Measurements from ENCODE around the gene DRD3.

Gene DRD3

DNA sequence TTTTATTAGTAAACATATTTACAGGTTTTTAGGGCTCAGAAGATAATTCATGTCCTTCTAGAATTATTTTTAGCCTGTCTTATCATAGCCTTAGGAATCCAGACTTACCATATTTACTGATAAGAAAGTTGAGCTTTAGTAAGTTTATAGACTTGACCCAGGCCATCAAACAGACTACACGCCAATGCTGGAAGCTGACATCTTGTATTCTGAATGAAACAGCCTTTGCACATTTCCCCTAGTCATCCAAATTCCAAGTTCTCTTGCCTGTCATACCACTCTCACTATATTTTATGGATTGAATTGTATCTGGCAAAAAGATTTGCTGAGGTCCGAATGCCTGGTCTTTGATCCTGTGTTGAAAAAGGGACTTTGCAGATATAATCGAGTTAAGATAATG, 58.6 kb downstream of the DRD3 start:
- no peak for DNase-seq (ENCODE audit: low spot score)

DNA sequence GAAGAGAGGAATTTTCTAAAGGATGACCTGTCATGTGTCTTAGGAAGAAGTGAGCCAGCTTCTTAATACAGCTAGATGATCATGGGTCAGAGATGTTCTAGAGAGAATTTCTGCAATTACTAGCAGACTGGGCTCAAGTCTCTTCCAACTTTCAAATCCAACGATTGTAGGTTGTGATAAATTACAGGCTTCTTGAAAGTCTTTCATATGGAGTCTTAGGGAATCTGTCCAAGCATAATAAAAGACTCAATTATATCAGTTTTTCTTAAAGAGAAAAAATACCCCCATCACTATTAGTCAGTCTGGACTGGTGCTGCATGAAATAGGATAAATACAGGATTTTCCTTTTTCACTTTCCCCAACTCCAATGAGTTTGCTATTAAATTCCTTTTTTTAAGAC, 59.1 kb downstream of the DRD3 start:
- DNase-seq (ENCODE audit: low spot score): no peak

- peak; percentile 43 for DNase-seq (ENCODE audit: low spot score)
Measured at GRCh38 chr3:114115143-114115542, 63.7 kb downstream of the DRD3 start.

GRCh38 chr3:114114719-114115118, 64.1 kb downstream of the DRD3 start:
- DNase-seq (ENCODE audit: low spot score): no peak

DNA sequence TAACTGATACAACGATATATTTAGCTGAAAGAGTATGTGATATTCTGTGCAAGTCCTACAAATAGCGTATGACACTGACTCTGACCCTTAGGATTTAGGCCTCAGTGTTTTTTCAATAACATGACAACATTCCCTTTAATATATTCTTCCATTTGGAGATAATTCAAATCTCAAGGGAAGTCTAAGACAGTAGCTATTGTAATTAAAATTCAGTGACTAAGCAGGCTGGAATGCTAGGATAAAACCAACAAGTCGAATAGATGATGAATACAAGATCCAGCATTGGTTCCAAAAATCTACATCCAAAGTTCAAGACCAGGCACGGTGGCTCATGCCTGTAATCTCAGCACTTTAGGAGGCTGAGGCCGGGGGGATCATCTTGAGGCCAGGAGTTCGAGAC, 66.2 kb downstream of the DRD3 start:
- DNase-seq (ENCODE audit: low spot score): peak; percentile 20

GRCh38 chr3:114111060-114111770, 67.6 kb downstream of the DRD3 start:
- DNase-seq (ENCODE audit: low spot score): no peak

DNA sequence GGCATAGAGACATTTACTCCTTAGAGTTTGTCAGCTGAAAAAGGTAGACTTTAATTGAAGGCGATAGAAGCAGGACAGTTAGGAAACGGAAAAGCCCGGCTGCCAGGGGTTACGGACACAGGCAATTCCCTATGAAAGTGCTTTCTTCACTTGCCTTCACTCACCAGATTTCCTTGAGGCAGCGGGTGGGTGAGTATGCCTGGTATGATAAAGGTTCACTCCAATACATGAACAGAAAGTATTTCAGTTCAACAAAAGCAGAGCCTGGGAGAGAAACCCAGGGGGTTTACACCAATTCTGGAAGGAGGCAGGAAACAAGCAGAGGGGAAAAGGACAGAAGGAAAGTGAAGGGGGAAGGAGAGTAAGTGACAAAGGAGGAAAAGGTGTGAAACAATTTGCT, 68.4 kb downstream of the DRD3 start:
- no peak for DNase-seq (ENCODE audit: low spot score)

DNA sequence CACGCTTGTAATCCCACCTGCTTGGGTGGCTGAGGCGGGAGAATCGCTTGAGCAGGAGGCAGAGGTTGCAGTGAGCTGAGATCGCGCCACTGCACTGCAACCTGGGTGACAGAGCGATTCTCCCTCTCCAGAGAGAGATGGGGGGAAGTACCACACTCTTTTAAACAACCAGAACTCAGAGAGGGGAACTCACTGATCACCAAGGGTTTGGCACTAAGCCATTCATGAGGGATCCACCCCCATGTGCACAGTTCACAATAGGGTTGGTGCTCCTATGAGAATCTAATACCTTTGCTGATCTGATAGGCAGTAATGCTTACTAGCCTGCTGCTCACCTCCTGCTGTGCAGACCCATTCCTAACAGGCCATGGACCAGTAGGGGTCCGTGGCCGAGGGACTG, 70.7 kb downstream of the DRD3 start:
- no peak for DNase-seq (ENCODE audit: low spot score)

DNA sequence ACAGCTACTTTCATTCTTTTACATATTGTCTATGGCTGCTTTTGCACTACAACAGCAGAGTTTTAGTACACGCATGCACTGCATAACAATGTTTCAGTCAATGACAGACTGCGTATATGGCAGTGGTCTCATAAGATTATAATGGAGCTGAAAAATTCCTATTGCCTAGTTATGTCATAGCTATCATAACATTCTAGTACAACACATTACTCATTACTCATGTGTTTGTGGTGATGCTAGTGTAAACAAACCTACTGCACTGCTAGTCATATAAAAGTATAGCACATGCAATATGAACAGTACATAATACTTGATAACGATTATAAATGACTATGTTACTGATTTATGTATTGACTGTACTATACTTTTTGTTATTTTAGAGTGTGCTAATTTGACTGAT, 74.4 kb downstream of the DRD3 start:
- no peak for DNase-seq (ENCODE audit: low spot score)

GRCh38 chr3:114103858-114104257, 75.0 kb downstream of the DRD3 start:
- no peak for DNase-seq (ENCODE audit: low spot score)

DNA sequence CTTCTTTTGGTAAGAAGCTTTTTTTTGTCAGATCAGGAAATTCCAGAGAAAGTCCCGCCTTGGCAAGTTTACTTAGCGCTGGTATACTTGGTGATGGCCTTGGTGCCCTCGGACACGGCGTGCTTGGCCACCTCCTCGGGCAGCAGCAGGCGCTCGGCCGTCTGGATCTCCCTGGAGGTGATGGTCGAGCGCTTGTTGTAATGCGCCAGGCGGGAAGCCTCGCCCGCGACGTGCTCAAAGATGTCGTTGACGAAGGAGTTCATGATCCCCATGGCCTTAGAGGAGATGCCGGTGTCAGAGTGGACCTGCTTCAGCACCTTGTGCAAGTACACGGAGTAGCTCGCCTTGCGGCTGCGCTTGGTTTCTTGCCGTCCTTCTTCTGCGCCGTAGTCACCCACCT, 75.7 kb downstream of the DRD3 start:
- DNase-seq (ENCODE audit: low spot score): no peak

DNA sequence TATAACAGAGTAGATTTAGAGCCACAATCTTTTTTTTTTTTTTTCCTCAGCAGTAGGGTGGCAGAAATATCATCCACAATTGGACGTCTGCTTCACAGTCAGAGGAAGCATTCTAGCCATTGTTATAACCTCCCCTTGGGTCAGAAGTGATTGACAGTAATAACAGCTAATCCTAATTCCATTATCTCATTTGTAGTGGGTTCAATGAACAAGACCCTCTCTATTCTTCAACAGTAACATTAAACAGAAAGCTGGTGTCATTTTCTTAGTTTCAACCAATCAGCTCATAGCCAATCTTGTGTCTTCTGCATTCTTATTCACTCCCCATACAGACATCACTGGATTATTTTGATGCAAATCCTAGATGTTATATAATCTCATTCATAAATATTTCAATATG, 77.8 kb downstream of the DRD3 start:
- DNase-seq (ENCODE audit: low spot score): no peak

- no peak for DNase-seq (ENCODE audit: low spot score)
Measured at GRCh38 chr3:114095796-114096195, 83.1 kb downstream of the DRD3 start.

DNA sequence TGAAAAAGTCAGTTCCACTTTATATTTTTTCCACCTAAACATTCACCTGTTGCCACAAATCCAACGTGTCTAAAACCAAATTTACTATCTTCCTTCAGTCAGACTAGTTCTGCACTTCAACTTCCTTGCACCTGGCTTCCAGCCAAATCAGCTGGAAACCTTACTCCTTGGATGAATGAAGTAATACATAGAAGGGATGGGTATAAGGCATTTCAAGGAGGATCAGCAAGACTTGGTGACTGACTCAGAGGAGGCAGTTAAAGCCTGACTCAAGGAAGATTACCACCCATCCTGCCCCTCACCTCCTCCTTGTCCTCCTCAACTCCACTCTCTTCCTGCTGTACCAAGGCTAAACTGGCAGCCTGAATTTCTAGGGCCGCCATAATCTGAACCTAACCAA, 85.3 kb downstream of the DRD3 start:
- DNase-seq (ENCODE audit: low spot score): peak; percentile 79

DNA sequence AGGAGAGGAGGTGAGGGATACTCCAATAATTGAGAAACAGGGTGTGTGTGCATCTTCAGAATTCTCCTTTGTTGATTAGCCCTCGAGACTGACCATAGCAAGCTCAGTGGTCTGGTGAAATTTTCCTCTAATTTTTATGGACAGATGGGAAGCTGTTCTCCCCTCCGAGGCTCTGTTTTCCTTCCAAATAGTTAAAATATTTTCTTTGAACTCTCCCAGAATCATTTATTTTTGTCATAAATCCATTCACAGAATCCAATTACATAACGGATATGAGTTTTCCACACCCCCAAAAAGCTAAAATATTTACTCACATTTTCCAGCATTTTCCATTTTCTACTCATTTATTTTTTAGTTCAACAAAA, 85.9 kb downstream of the DRD3 start:
- DNase-seq (ENCODE audit: low spot score): peak; percentile 47

DNA sequence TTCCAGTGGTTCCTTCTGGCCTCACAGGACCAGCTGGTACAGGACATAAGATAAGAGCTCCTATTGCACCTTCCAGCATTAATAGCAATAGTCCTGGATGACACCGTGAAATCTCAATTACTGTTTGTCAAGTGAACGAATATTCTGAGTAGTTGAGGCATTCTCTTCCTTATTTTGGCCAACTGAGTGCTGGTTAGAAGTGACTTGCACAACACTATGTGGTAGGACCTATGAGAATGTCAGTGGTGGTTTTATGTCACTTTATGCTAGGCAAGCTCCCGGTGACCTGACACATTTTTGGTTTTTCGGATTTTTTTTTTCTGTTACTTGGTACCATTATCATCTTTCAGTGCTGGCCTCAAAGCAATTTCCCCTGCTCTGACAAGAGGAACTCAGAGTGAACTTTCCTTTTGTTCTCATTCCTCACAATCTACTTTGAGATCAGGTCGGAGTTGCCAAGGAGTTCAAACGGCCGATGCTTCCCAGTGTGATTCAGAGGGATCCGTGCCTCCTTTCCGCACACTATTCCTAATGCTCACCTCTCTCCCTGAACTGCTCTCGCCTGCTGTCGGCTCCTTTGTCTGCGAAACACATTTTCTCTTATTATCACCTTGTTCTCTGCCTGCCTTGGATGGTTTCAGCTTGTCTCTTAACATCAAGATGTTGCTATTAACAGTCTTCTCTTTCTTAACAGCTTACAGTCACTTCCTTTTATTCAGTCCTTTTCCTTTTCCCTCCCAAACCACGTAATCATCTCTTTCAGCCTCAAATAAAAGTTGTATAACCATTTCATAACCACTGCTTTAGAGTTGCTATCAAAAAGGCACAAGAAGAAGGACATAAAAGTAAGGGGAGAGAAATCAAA, 86.5 kb downstream of the DRD3 start:
- DNase-seq (ENCODE audit: low spot score): peak; percentile 27

- DNase-seq (ENCODE audit: low spot score): no peak
Measured at GRCh38 chr3:114089675-114090074, 89.2 kb downstream of the DRD3 start.

DNA sequence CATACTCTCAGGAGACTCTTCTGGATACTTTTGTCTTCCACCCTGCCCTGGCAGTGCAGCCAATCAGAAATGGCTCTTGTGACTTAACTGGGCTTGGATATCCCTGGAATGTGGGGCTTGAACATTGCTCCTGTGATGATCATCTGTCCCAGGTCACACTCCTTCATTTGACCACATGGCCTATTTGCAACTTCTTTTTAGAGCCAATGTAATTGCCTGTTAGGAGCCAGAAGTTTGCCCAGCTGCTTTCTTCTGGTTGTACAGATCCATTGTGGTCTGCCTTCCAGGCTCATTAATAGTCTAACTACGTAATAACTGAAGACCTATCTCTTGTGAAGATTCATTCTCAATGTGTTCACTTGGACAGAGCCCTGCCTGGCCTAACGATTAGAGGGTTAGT, 92.5 kb downstream of the DRD3 start:
- no peak for DNase-seq (ENCODE audit: low spot score)

DNA sequence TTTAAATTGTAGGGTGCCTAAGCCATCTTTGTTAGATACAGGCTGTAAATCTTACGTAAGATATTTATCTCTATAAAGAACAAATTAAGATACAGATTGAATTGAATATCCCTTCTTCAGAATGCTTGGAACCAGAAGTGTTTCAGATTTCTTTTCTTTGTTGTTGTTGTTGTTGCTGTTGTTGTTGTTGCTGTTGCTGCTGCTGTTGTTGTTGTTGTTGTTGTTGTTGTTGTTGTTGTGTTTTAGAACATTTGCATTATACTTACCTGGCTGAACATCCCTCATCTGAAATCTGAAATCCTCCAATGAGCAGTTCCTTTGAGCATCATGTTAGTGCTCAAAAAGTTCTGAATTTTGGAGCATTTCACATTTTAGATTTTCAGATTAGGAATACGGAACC, 95.7 kb downstream of the DRD3 start:
- no peak for DNase-seq (ENCODE audit: low spot score)

GRCh38 chr3:114081037-114081436, 97.8 kb downstream of the DRD3 start:
- DNase-seq (ENCODE audit: low spot score): peak; percentile 39

DNA sequence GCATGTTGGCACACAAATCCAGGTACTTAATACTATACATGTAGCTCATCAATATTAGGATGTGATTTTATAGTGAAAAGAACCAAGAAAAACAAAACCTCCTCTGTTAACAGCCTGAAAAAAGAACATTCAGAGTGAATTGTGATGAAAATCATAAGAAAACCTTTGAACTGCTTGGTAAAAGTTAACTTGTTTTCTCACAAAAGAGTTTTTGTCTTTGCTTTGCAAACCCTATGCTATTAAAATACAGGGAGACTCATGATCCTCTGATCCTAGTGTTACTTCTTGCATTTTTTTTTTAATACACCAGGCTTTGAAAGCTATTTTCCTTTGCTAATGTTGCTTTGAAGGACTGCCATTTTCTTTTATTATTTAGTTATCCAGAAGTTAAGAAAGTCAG, 98.7 kb downstream of the DRD3 start:
- DNase-seq (ENCODE audit: low spot score): no peak

GRCh38 chr3:114079761-114080160, 99.1 kb downstream of the DRD3 start:
- no peak for DNase-seq (ENCODE audit: low spot score)

DNA sequence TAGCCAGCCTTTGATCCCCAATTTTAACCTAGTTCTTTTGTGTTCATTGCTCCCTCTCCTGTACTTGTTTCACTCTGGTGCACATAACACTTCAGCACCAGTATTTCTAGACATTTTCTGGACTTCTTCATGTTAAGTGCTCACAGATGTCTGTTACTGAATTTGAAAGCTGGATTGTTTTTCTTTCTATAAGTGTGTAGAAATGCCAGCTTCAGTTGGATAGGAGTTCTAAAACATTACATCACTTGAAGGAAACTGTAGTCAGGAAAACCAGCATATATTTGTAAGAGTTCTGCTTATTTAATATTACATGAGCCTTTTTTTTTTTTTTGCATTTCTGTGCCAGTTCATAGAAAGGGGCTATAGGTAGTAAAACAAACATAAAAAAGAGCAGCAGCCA, 100.7 kb downstream of the DRD3 start:
- peak; percentile 22 for DNase-seq (ENCODE audit: low spot score)
